Measurements from ENCODE around the gene MAST4. TPM values are rescaled to one million over a fixed set of nuclear protein-coding genes. Genes with fewer than 3 reads are reported as not detected.

The MAST4 gene
- total RNA-seq, 1 donor = 12.7 TPM

- H3K27ac ChIP-seq (ENCODE audit: low read depth, low read length) = no peak overlapping the region
- no peak overlapping the region for H3K4me3 ChIP-seq (ENCODE audit: insufficient read depth, low read length)
- no peaks in the 10 kb centered on the region for H3K79me2 ChIP-seq (ENCODE audit: insufficient read depth, low read length)
- no peak overlapping the region for H3K4me2 ChIP-seq (ENCODE audit: insufficient read depth, low read length)
- no peak for DNase-seq (ENCODE audit: insufficient read length, low spot score, missing footprints)
- no peaks in the 10 kb centered on the region for H3K9me3 ChIP-seq (ENCODE audit: low read depth, low read length)
- no peaks in the 10 kb centered on the region for H4K20me1 ChIP-seq (ENCODE audit: insufficient read depth, low read length)
- TF ChIP-seq, protein P1, sequence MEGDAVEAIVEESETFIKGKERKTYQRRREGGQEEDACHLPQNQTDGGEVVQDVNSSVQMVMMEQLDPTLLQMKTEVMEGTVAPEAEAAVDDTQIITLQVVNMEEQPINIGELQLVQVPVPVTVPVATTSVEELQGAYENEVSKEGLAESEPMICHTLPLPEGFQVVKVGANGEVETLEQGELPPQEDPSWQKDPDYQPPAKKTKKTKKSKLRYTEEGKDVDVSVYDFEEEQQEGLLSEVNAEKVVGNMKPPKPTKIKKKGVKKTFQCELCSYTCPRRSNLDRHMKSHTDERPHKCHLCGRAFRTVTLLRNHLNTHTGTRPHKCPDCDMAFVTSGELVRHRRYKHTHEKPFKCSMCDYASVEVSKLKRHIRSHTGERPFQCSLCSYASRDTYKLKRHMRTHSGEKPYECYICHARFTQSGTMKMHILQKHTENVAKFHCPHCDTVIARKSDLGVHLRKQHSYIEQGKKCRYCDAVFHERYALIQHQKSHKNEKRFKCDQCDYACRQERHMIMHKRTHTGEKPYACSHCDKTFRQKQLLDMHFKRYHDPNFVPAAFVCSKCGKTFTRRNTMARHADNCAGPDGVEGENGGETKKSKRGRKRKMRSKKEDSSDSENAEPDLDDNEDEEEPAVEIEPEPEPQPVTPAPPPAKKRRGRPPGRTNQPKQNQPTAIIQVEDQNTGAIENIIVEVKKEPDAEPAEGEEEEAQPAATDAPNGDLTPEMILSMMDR (IDR thresholded peaks at IDR 0.05; ENCODE audit: extremely low read depth, low read depth, low read length) = no peak
- no peaks in the 10 kb centered on the region for H3K36me3 ChIP-seq (ENCODE audit: insufficient read depth, low read length)
- H2AFZ ChIP-seq (ENCODE audit: low read length) = no peak overlapping the region
- H3K27me3 ChIP-seq (ENCODE audit: insufficient read depth, low read length) = no peaks in the 10 kb centered on the region
- no peaks in the 10 kb centered on the region for H3K4me1 ChIP-seq (ENCODE audit: insufficient read depth, low read length)
Observed at GRCh38 chr5:66642538-66642937, 46.3 kb downstream of the MAST4 start.

GRCh38 chr5:66643387-66643786 is 47.2 kb downstream of the MAST4 start:
- Histone ChIP-seq H3K36me3 (ENCODE audit: insufficient read depth, low read length) (no peaks in the 10 kb centered on the region), H3K79me2 (ENCODE audit: insufficient read depth, low read length) (no peaks in the 10 kb centered on the region), H2AFZ (ENCODE audit: low read length) (peak overlapping the region; percentile 34), H3K4me3 (ENCODE audit: insufficient read depth, low read length) (no peak overlapping the region), H4K20me1 (ENCODE audit: insufficient read depth, low read length) (no peaks in the 10 kb centered on the region), H3K4me1 (ENCODE audit: insufficient read depth, low read length) (no peaks in the 10 kb centered on the region), H3K27me3 (ENCODE audit: insufficient read depth, low read length) (no peaks in the 10 kb centered on the region), H3K9me3 (ENCODE audit: low read depth, low read length) (no peaks in the 10 kb centered on the region), H3K4me2 (ENCODE audit: insufficient read depth, low read length) (no peak overlapping the region), H3K27ac (ENCODE audit: low read depth, low read length) (no peak overlapping the region)
- TF ChIP-seq, protein P1 (IDR thresholded peaks at IDR 0.05; ENCODE audit: extremely low read depth, low read depth, low read length) = no peak
- DNase-seq (ENCODE audit: insufficient read length, low spot score, missing footprints) = no peak

DNA sequence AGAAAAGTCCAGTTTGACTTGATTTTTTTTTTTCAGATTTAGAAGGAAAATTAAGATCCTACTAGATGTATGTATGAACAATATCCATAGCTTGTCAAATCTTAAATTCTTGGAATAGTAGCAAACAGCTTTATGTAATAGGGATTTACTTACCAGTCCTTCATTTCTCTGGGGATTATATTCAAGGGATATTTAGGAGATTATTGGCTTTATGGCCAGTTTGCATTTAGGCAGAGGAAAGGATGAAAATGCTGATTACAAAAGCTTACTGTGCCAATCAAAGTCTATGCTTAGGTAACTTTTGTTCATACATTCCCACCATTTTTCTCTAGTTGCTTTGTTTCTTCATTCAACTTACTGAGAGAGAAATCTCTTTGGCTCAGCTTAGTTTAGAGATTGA is 47.9 kb downstream of the MAST4 start:
- no peaks in the 10 kb centered on the region for H3K27me3 ChIP-seq (ENCODE audit: insufficient read depth, low read length)
- H3K9me3 ChIP-seq (ENCODE audit: low read depth, low read length) = no peaks in the 10 kb centered on the region
- TF ChIP-seq, protein P1 (IDR thresholded peaks at IDR 0.05; ENCODE audit: extremely low read depth, low read depth, low read length) = no peak
- H2AFZ ChIP-seq (ENCODE audit: low read length) = no peak overlapping the region
- no peaks in the 10 kb centered on the region for H3K79me2 ChIP-seq (ENCODE audit: insufficient read depth, low read length)
- no peak overlapping the region for H3K27ac ChIP-seq (ENCODE audit: low read depth, low read length)
- H3K4me1 ChIP-seq (ENCODE audit: insufficient read depth, low read length) = no peaks in the 10 kb centered on the region
- no peak overlapping the region for H3K4me2 ChIP-seq (ENCODE audit: insufficient read depth, low read length)
- no peaks in the 10 kb centered on the region for H3K36me3 ChIP-seq (ENCODE audit: insufficient read depth, low read length)
- no peak overlapping the region for H3K4me3 ChIP-seq (ENCODE audit: insufficient read depth, low read length)
- DNase-seq (ENCODE audit: insufficient read length, low spot score, missing footprints) = no peak
- no peaks in the 10 kb centered on the region for H4K20me1 ChIP-seq (ENCODE audit: insufficient read depth, low read length)

GRCh38 chr5:66645039-66645438 is 48.8 kb downstream of the MAST4 start:
- Histone ChIP-seq H3K27ac (ENCODE audit: low read depth, low read length) (no peak overlapping the region), H3K36me3 (ENCODE audit: insufficient read depth, low read length) (no peaks in the 10 kb centered on the region), H4K20me1 (ENCODE audit: insufficient read depth, low read length) (no peaks in the 10 kb centered on the region), H3K9me3 (ENCODE audit: low read depth, low read length) (no peaks in the 10 kb centered on the region), H2AFZ (ENCODE audit: low read length) (no peak overlapping the region), H3K4me3 (ENCODE audit: insufficient read depth, low read length) (no peak overlapping the region), H3K27me3 (ENCODE audit: insufficient read depth, low read length) (no peaks in the 10 kb centered on the region), H3K79me2 (ENCODE audit: insufficient read depth, low read length) (no peaks in the 10 kb centered on the region), H3K4me2 (ENCODE audit: insufficient read depth, low read length) (no peak overlapping the region), H3K4me1 (ENCODE audit: insufficient read depth, low read length) (no peaks in the 10 kb centered on the region)
- DNase-seq (ENCODE audit: insufficient read length, low spot score, missing footprints) = no peak
- TF ChIP-seq, protein P1 (IDR thresholded peaks at IDR 0.05; ENCODE audit: extremely low read depth, low read depth, low read length) = no peak
